ENCODE data around the gene EML1. TPM values are rescaled to one million over a fixed set of nuclear protein-coding genes. Genes with fewer than 3 reads are reported as not detected.

EML1 gene
- total RNA-seq, 1 experiment from 2014 or later = 12.0 TPM

GRCh38 chr14:99871771-99872170, 78.6 kb downstream of the EML1 start:
- no peak overlapping the region for H3K27ac ChIP-seq (ENCODE audit: low read length)
- DNase-seq (no peak), ATAC-seq (no peak)
- H3F3A ChIP-seq (ENCODE audit: low read length, unreplicated experiment) = no peaks in the 10 kb centered on the region
- ChIA-PET CTCF (no interaction called here), POLR2A (ENCODE audit: unreplicated experiment) (no interaction called here)
- H3K9me2 ChIP-seq (replicated peaks; ENCODE audit: low read length) = no peaks in the 10 kb centered on the region
- no peak overlapping the region for H3K4me3 ChIP-seq (ENCODE audit: low read length)
- H3K79me2 ChIP-seq (ENCODE audit: low read length) = no peaks in the 10 kb centered on the region
- H3K4me1 ChIP-seq (ENCODE audit: insufficient read depth, low read length) = no peaks in the 10 kb centered on the region
- H3K9ac ChIP-seq (ENCODE audit: low read length) = no peak overlapping the region
- no TSS peak for BruUV-seq (replicated peaks)
- H3K4me2 ChIP-seq (ENCODE audit: low read length) = no peak overlapping the region
- intact Hi-C loops (cut with micrococcal nuclease) = no loop called here
- H4K20me1 ChIP-seq (ENCODE audit: low read length) = no peaks in the 10 kb centered on the region
- TF ChIP-seq CTCF (conservative IDR thresholded peaks at IDR 0.05; ENCODE audit: low read depth, low read length) = no peak
- no peak for TF ChIP-seq EZH2 (IDR thresholded peaks at IDR 0.05; ENCODE audit: low read length, unreplicated experiment)
- no peak for TF ChIP-seq EZH2phosphoT487 (IDR thresholded peaks at IDR 0.05; ENCODE audit: borderline replicate concordance, low read length)
- H3K27me3 ChIP-seq (ENCODE audit: low read length) = no peaks in the 10 kb centered on the region
- no peaks in the 10 kb centered on the region for H3K36me3 ChIP-seq (ENCODE audit: low read depth, low read length)
- H3K9me3 ChIP-seq (ENCODE audit: low read length) = no peaks in the 10 kb centered on the region
- no peak overlapping the region for H2AFZ ChIP-seq (ENCODE audit: low read length)

GRCh38 chr14:99872786-99873440, 79.7 kb downstream of the EML1 start:
- DNase-seq = no peak

More at GRCh38 chr14:99872786-99873440, 79.7 kb downstream of the EML1 start:
- H3K4me2 ChIP-seq (ENCODE audit: low read length) = no peak overlapping the region
- H3K4me3 ChIP-seq (ENCODE audit: low read length) = no peak overlapping the region
- ATAC-seq = no peak
- no peaks in the 10 kb centered on the region for H3K4me1 ChIP-seq (ENCODE audit: insufficient read depth, low read length)
- no peaks in the 10 kb centered on the region for H3K79me2 ChIP-seq (ENCODE audit: low read length)
- no peak overlapping the region for H3K9ac ChIP-seq (ENCODE audit: low read length)
- H2AFZ ChIP-seq (ENCODE audit: low read length) = no peak overlapping the region
- H3K36me3 ChIP-seq (ENCODE audit: low read depth, low read length) = no peaks in the 10 kb centered on the region
- H3K27me3 ChIP-seq (ENCODE audit: low read length) = no peaks in the 10 kb centered on the region
- H4K20me1 ChIP-seq (ENCODE audit: low read length) = no peaks in the 10 kb centered on the region
- H3F3A ChIP-seq (ENCODE audit: low read length, unreplicated experiment) = no peaks in the 10 kb centered on the region
- H3K27ac ChIP-seq (ENCODE audit: low read length) = no peak overlapping the region
- no peaks in the 10 kb centered on the region for H3K9me2 ChIP-seq (replicated peaks; ENCODE audit: low read length)
- BruUV-seq (replicated peaks) = no TSS peak
- TF ChIP-seq CTCF (conservative IDR thresholded peaks at IDR 0.05; ENCODE audit: low read depth, low read length) (no peak), EZH2 (IDR thresholded peaks at IDR 0.05; ENCODE audit: low read length, unreplicated experiment) (no peak)
- intact Hi-C loops (cut with micrococcal nuclease) = no loop called here
- ChIA-PET POLR2A (ENCODE audit: unreplicated experiment) (no interaction called here), CTCF (no interaction called here)
- H3K9me3 ChIP-seq (ENCODE audit: low read length) = no peaks in the 10 kb centered on the region

Measured in PC-3 (cell line).